HCT116 (cell line): ENCODE results near the gene IVD. TPM values are rescaled to one million over a fixed set of nuclear protein-coding genes. Genes with fewer than 3 reads are reported as not detected.

ENCODE experiments used
- ATAC-seq: fragments of 200-7000 bp; cut with Tn5 transposase; 2 replicates; pipeline ENCODE4 v1.9.1; 2020; ENCODE audit warnings: mild to moderate bottlenecking, moderate library complexity
- BruUV-seq: library from RNA; stranded (reverse); fragments of 400-500 nt; replicated peaks from 2 replicates; lab custom pipeline; 2021; lab: Mats Ljungman, UMichigan
- CTCF ChIA-PET: fragments of 300-600 bp; sonication (Branson Sonifier 250); formaldehyde crosslinking; loops from one replicate; lab custom pipeline; 2021; ENCODE audit warnings: antibody characterized with exemption; lab: Charles Lee
- POLR2A ChIA-PET: fragments of 300-600, 350-600 bp; sonication (Branson Sonifier 250); formaldehyde crosslinking; loops from one replicate; lab custom pipeline; 2021; ENCODE audit warnings: antibody characterized with exemption; lab: Charles Lee
- RAD21 ChIA-PET, 2 experiments: fragments of 300-600 bp; sonication (Branson Sonifier 250); formaldehyde crosslinking; loops; one replicate each; lab custom pipeline; 2023; ENCODE audit warnings: low total read pairs in 2 of 2; ENCODE audit not compliant: uncharacterized antibody in 2 of 2, unreplicated experiment in 2 of 2, low non-redundant PET in 1 of 2; lab: Charles Lee
- DNase-seq: peaks from one replicate; pipeline ENCODE4 v3.0.0-alpha.2; 2010; ENCODE audit warnings: low read depth, low spot score
- H2AFZ ChIP-seq: fragments of 200-600 bp; shearing (Covaris generic), sonication (generic); 2 replicates; pipeline ENCODE4 v1.6.1; 2017; ENCODE audit warnings: low read depth, mixed run types, mixed read lengths, antibody characterized with exemption, low read length; ENCODE audit not compliant: poor library complexity, severe bottlenecking
- H3K27ac ChIP-seq: 2 replicates; pipeline ENCODE4 v1.5.1; 2012; ENCODE audit warnings: low read depth, low read length
- H3K27me3 ChIP-seq: fragments of 200-600 bp; sonication (generic); 2 replicates; pipeline ENCODE4 v1.6.1; 2016; ENCODE audit warnings: mixed run types, low read length, mixed read lengths; ENCODE audit not compliant: insufficient read depth
- H3K36me3 ChIP-seq, 2 experiments: fragments of 200-500 bp in 1 of 2; fragments of 200-600 bp in 1 of 2; sonication (Bioruptor generic) in 1 of 2; sonication (generic) in 1 of 2; 2 replicates each; pipeline versions ENCODE4 v1.5.1 to v1.6.1; 2014 to 2016; ENCODE audit warnings: low read length in 2 of 2, inconsistent platforms in 1 of 2, mixed read lengths in 1 of 2, mixed run types in 1 of 2; ENCODE audit not compliant: insufficient read depth in 2 of 2, control insufficient read depth in 1 of 2
- H3K4me1 ChIP-seq, 2 experiments: fragments of 200-600 bp in 1 of 2; sonication (generic) in 1 of 2; 2 replicates each; pipeline versions ENCODE4 v1.5.1 to v1.6.1; 2012 to 2017; ENCODE audit warnings: low read length in 2 of 2, inconsistent platforms in 1 of 2, mild to moderate bottlenecking in 1 of 2, mixed read lengths in 1 of 2, mixed run types in 1 of 2, moderate library complexity in 1 of 2; ENCODE audit not compliant: insufficient read depth in 2 of 2, control insufficient read depth in 1 of 2
- H3K4me2 ChIP-seq: fragments of 200-600 bp; sonication (generic); 2 replicates; pipeline ENCODE4 v1.6.1; 2017; ENCODE audit warnings: mixed run types, low read length, mixed read lengths
- H3K4me3 ChIP-seq, 2 experiments: fragments of 200-600 bp in 1 of 2; sonication (generic) in 1 of 2; replicated peaks in 1 of 2; 2 replicates each; pipeline ENCODE4 v1.5.1; 2011 to 2016; ENCODE audit warnings: low read length in 2 of 2, control low read depth in 1 of 2, low read depth in 1 of 2, mild to moderate bottlenecking in 1 of 2, mixed read lengths in 1 of 2, mixed run types in 1 of 2
- H3K79me2 ChIP-seq: fragments of 200-600 bp; sonication (generic); 2 replicates; pipeline ENCODE4 v1.6.1; 2017; ENCODE audit warnings: mild to moderate bottlenecking, mixed run types, low read length, moderate library complexity, mixed read lengths; ENCODE audit not compliant: insufficient read depth
- H3K9ac ChIP-seq: fragments of 200-600 bp; sonication (generic); 2 replicates; pipeline ENCODE4 v1.6.1; 2016; ENCODE audit warnings: low read length, mixed read lengths
- H3K9me2 ChIP-seq: fragments of 200-600 bp; sonication (generic), shearing (Covaris generic); 2 replicates; pipeline ENCODE4 v1.6.1; 2017; ENCODE audit warnings: mixed run types, mild to moderate bottlenecking, moderate library complexity; ENCODE audit not compliant: insufficient read depth
- H3K9me3 ChIP-seq, 2 experiments: fragments of 200-500 bp in 1 of 2; fragments of 200-600 bp in 1 of 2; sonication (Bioruptor generic) in 1 of 2; sonication (generic) in 1 of 2; 2 replicates each; pipeline ENCODE4 v1.6.1; 2014 to 2017; ENCODE audit warnings: low read length in 2 of 2, mixed read lengths in 2 of 2, inconsistent platforms in 1 of 2, low read depth in 1 of 2, mild to moderate bottlenecking in 1 of 2, mixed run types in 1 of 2, moderate library complexity in 1 of 2; ENCODE audit not compliant: control insufficient read depth in 1 of 2, insufficient read depth in 1 of 2
- H4K20me1 ChIP-seq: fragments of 200-600 bp; sonication (generic), shearing (Covaris generic); 2 replicates; pipeline ENCODE4 v1.6.1; 2017; ENCODE audit warnings: mixed run types, mild to moderate bottlenecking, moderate library complexity; ENCODE audit not compliant: insufficient read depth
- CEBPB ChIP-seq: IDR thresholded peaks from 2 replicates; pipeline ENCODE4 v1.6.1; 2012; ENCODE audit warnings: low read depth
- CTCF ChIP-seq, 3 experiments: fragments of 200-600 bp in 1 of 3; sonication (generic) in 1 of 3; IDR thresholded peaks in 2 of 3; conservative IDR thresholded peaks in 1 of 3; 2 replicates each; pipeline ENCODE4 v1.5.1; 2012 to 2017; ENCODE audit warnings: low read depth in 2 of 3, low read length in 2 of 3, antibody characterized with exemption in 1 of 3, borderline replicate concordance in 1 of 3, control low read depth in 1 of 3, mild to moderate bottlenecking in 1 of 3, mixed read lengths in 1 of 3, mixed run types in 1 of 3, moderate library complexity in 1 of 3; ENCODE audit not compliant: insufficient read depth in 1 of 3
- SRF ChIP-seq: IDR thresholded peaks from 2 replicates; pipeline ENCODE4 v1.6.1; 2012; ENCODE audit warnings: low read depth
- ZNF274 ChIP-seq: fragments of 200-500 bp; sonication (Bioruptor generic); IDR thresholded peaks from 2 replicates; pipeline ENCODE4 v1.6.1; 2014; ENCODE audit warnings: mild to moderate bottlenecking, low read depth, low read length, inconsistent platforms
- intact Hi-C: fragments of 100-400 bp; cut with micrococcal nuclease; formaldehyde crosslinking; loops from 2 replicates; pipeline ENCODE4 v1.10.0; 2022
- total RNA-seq: library from RNA; stranded (reverse); gene quantifications from one replicate; pipeline ENCODE4 v1.2.1, GENCODE V29; 2021; ENCODE audit not compliant: unreplicated experiment
- TF ChIP-seq, protein P1 (sequence below): IDR thresholded peaks from 2 replicates; pipeline ENCODE4 v1.6.1; 2011; ENCODE audit warnings: mild to moderate bottlenecking, low read length, moderate library complexity; ENCODE audit not compliant: insufficient replicate concordance; ENCODE audit errors: extremely low read depth
- TF ChIP-seq, protein P2 (sequence below): IDR thresholded peaks from 2 replicates; pipeline ENCODE4 v1.6.1; 2012

The IVD gene
- total RNA-seq, 1 experiment from 2014 or later, result 65.6 TPM

DNA sequence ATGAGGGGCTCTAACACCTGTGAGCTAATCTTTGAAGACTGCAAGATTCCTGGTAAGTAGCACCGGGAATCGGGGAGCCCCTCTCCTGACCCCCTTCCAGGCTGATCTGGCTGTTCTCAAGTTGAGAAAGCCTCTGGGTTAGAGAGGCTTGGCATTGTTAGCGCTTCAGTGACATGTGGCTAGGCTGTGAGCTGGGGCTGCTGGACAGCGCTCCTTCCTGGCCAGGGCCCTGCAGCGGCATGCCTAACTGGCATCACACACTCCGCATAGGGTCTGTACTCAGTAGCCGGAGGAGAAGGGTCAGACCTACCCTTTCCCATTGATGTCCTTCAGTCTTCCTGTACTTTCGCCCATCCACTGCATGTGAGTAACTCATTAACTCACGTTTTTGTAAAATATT, 7.4 kb downstream of the IVD start:
- CTCF ChIA-PET, result no interaction called here
- H3K79me2 ChIP-seq, result peaks cover 5% of the 10 kb centered on the region; the same call in 1 of the 2 replicates
- no peaks in the 10 kb centered on the region for H4K20me1 ChIP-seq
- no peaks in the 10 kb centered on the region for H3K9me3 ChIP-seq
- no peak overlapping the region for H2AFZ ChIP-seq
- no peaks in the 10 kb centered on the region for H3K4me1 ChIP-seq
- no peak overlapping the region for H3K9ac ChIP-seq
- no peaks in the 10 kb centered on the region for H3K27me3 ChIP-seq
- no peak overlapping the region for H3K27ac ChIP-seq
- intact Hi-C loops, result no loop called here
- H3K4me3 ChIP-seq, result no peak overlapping the region
- TF ChIP-seq ZNF274 (no peak), CEBPB (no peak), CTCF (IDR thresholded peaks at IDR 0.05 in 2 of 3, conservative IDR thresholded peaks at IDR 0.05 in 1 of 3; ENCODE audit: borderline replicate concordance in 1 of 3, insufficient read depth in 1 of 3, low read depth in 2 of 3, low read length in 2 of 3) (no peak), SRF (no peak)
- TF ChIP-seq, protein P1, sequence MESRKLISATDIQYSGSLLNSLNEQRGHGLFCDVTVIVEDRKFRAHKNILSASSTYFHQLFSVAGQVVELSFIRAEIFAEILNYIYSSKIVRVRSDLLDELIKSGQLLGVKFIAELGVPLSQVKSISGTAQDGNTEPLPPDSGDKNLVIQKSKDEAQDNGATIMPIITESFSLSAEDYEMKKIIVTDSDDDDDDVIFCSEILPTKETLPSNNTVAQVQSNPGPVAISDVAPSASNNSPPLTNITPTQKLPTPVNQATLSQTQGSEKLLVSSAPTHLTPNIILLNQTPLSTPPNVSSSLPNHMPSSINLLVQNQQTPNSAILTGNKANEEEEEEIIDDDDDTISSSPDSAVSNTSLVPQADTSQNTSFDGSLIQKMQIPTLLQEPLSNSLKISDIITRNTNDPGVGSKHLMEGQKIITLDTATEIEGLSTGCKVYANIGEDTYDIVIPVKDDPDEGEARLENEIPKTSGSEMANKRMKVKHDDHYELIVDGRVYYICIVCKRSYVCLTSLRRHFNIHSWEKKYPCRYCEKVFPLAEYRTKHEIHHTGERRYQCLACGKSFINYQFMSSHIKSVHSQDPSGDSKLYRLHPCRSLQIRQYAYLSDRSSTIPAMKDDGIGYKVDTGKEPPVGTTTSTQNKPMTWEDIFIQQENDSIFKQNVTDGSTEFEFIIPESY, result no peak
- TF ChIP-seq, protein P2, sequence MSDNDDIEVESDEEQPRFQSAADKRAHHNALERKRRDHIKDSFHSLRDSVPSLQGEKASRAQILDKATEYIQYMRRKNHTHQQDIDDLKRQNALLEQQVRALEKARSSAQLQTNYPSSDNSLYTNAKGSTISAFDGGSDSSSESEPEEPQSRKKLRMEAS, result no peak
- POLR2A ChIA-PET, result no interaction called here
- no TSS peak for BruUV-seq
- RAD21 ChIA-PET, result no interaction called here
- DNase-seq, result no peak
- no peak overlapping the region for H3K4me2 ChIP-seq
- ATAC-seq, result no peak
- peaks cover 47 to 50% of the 10 kb centered on the region in 2 experiments for H3K36me3 ChIP-seq
- no peaks in the 10 kb centered on the region for H3K9me2 ChIP-seq
